B cell (primary cell): ENCODE measurements around the gene NAA11.

Source experiments
- CTCF ChIP-seq: fragments of 200-600 bp; IDR thresholded peaks from one replicate; pipeline ENCODE4 v1.8.0; 2022; ENCODE audit warnings: antibody characterized with exemption, mild to moderate bottlenecking
- EZH2 ChIP-seq: IDR thresholded peaks from 2 replicates; pipeline ENCODE4 v1.6.1; 2012; ENCODE audit warnings: borderline replicate concordance, low read depth, mild to moderate bottlenecking, moderate library complexity, low read length; ENCODE audit not compliant: insufficient read depth, poor library complexity, severe bottlenecking

DNA sequence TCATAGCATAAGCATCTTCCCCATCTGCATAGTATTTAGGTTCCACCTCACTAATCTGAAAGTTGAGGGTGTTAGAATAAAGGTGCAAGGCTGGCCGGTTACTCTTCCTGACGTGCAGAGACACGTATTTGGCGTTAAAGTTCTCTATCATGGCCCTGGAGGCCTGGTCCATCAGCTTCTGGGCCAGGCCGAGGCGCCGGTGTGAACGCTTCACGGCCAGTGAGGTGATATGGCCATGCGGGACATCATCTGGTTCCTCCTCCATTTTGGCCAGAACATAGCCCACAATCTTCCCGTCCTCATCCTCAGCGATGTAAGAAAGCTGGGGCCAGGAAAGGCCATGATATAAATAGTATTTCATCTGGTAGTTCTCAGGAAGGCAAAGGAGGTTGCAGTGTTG lies 425 bp downstream of the NAA11 start:
- TF ChIP-seq CTCF: no peak
- TF ChIP-seq EZH2: no peak
